Measurements from ENCODE around the gene AFF2.

DNA sequence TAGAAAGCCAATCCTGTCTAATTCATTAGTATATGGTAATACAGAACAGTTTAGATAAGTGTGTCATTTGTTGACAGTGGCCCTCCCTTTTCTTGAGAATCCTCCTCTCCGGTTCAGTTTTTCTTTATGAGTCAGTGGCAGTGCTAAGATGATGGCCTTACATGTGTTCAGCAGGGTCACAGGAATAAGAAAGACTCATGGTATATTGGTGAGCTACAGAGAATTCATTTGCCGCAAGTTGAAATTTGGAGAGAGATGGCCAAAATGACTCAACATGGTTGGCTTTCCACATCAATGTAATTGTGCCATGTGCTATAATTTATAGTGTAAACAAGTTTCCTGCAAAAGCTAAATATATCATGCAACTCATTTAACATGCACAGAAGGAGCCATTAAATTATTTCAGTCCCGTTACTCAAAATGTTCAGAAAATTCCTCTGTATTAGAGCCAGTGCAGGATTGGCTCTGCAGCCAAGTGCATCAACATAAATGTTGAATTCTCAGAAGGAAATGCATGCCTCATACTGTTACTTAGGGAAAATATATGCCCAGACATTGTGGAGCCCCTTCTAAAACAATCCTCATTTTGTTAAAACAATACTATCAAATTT, 374.3 kb downstream of the AFF2 start:
- TF ChIP-seq, protein P1, sequence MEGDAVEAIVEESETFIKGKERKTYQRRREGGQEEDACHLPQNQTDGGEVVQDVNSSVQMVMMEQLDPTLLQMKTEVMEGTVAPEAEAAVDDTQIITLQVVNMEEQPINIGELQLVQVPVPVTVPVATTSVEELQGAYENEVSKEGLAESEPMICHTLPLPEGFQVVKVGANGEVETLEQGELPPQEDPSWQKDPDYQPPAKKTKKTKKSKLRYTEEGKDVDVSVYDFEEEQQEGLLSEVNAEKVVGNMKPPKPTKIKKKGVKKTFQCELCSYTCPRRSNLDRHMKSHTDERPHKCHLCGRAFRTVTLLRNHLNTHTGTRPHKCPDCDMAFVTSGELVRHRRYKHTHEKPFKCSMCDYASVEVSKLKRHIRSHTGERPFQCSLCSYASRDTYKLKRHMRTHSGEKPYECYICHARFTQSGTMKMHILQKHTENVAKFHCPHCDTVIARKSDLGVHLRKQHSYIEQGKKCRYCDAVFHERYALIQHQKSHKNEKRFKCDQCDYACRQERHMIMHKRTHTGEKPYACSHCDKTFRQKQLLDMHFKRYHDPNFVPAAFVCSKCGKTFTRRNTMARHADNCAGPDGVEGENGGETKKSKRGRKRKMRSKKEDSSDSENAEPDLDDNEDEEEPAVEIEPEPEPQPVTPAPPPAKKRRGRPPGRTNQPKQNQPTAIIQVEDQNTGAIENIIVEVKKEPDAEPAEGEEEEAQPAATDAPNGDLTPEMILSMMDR (IDR thresholded peaks at IDR 0.05 in 2 of 3, conservative IDR thresholded peaks at IDR 0.05 in 1 of 3; ENCODE audit: borderline replicate concordance in 1 of 3, insufficient read depth in 1 of 3, low read depth in 2 of 3, low read length in 2 of 3) = no peak
- no peak for TF ChIP-seq POLR2A (IDR thresholded peaks at IDR 0.05; ENCODE audit: borderline replicate concordance, extremely low read depth, insufficient read depth, insufficient read length)
- TF ChIP-seq ZFX (IDR thresholded peaks at IDR 0.05) = no peak
- TF ChIP-seq, protein P2, sequence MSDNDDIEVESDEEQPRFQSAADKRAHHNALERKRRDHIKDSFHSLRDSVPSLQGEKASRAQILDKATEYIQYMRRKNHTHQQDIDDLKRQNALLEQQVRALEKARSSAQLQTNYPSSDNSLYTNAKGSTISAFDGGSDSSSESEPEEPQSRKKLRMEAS (IDR thresholded peaks at IDR 0.05) = no peak
- TF ChIP-seq, protein P3, sequence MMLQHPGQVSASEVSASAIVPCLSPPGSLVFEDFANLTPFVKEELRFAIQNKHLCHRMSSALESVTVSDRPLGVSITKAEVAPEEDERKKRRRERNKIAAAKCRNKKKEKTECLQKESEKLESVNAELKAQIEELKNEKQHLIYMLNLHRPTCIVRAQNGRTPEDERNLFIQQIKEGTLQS (IDR thresholded peaks at IDR 0.05) = no peak
- no peak for TF ChIP-seq YY1 (IDR thresholded peaks at IDR 0.05; ENCODE audit: extremely low read depth, insufficient replicate concordance, low read depth, low read length)
- TF ChIP-seq, protein P4, sequence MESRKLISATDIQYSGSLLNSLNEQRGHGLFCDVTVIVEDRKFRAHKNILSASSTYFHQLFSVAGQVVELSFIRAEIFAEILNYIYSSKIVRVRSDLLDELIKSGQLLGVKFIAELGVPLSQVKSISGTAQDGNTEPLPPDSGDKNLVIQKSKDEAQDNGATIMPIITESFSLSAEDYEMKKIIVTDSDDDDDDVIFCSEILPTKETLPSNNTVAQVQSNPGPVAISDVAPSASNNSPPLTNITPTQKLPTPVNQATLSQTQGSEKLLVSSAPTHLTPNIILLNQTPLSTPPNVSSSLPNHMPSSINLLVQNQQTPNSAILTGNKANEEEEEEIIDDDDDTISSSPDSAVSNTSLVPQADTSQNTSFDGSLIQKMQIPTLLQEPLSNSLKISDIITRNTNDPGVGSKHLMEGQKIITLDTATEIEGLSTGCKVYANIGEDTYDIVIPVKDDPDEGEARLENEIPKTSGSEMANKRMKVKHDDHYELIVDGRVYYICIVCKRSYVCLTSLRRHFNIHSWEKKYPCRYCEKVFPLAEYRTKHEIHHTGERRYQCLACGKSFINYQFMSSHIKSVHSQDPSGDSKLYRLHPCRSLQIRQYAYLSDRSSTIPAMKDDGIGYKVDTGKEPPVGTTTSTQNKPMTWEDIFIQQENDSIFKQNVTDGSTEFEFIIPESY (IDR thresholded peaks at IDR 0.05; ENCODE audit: extremely low read depth, insufficient replicate concordance, low read length) = no peak
- no peak for TF ChIP-seq RAD21 (IDR thresholded peaks at IDR 0.05; ENCODE audit: low read depth)
- TF ChIP-seq POLR2AphosphoS5 (IDR thresholded peaks at IDR 0.05; ENCODE audit: low read depth, low read length) = no peak
- no peak for TF ChIP-seq ZNF274 (IDR thresholded peaks at IDR 0.05; ENCODE audit: low read depth, low read length)

Measured in HCT116 (cell line).